HG02588 (cell line): ENCODE measurements around the gene WFIKKN1.

Experiments used
- ATAC-seq: cut with Tn5 transposase; IDR thresholded peaks from one replicate; pipeline ENCODE4 v1.9.1; 2021; ENCODE audit warnings: mild to moderate bottlenecking, moderate library complexity; ENCODE audit not compliant: unreplicated experiment

The WFIKKN1 gene

GRCh38 chr16:621526-622105, 9.2 kb upstream of the WFIKKN1 start:
- ATAC-seq, result no peak

- ATAC-seq, result no peak
Observed at GRCh38 chr16:622920-623280, 7.9 kb upstream of the WFIKKN1 start.

DNA sequence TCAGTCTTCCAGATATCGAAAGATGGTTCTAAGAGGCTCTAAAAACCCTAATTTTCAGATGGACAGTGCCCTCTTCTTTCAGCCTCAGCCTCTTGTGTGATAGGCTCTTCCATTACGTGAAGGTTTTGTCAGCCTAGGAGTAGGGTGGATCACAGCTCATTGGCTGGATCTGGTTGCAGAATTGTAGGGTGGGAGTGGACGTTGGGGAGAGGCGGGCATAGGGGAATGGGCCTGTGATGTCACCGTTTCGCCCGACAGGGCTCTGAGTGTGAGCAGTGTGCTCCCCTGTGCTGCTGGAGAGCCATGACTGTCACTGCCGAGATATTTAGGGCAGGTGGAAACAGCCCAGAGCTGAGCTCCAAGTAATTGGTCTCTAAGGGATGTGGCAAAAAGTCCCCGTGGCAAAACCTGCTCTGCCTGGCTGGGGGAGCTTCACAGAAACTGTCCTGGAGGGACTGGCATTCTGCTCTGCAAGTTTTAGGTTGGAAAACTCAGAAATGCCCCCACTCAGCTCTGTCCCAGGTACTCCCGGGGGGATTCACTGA, 6.2 kb upstream of the WFIKKN1 start:
- ATAC-seq, result no peak

GRCh38 chr16:625117-625976, 5.4 kb upstream of the WFIKKN1 start:
- no peak for ATAC-seq

DNA sequence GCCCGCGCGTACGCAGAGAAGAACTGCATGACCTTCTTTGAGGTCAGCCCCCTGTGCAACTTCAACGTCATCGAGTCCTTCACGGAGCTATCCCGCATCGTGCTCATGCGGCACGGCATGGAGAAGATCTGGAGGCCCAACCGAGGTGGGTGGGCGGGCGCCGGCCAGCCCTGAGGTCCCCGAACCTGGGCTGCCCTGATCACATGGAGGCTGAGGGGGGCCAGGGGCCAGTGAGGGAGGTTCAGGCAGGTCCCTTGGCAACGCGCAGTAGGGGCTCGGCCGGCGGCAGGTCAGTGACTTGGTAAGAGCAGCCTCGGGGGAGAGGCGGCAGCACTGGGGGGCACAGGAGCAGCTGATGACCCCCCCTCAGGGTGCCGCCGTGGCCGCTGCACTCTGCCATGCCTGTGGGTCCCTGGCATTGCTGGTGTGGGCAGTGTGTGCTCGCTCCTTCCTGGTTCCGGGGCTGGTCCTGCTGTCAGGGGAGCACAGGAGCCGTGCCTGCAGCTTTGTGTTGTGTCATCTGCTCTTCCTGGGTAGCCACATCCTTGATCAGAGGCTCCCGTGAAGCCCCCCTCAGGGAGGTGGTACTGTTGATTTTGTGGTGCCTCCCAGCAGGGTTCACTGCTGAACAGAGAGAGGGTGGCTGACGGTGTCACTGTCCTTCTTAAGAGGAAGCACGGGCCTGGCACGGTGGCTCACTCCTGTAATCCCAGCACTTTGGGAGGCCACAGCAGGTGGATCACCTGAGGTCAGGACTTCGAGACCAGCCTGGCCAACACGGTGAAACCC, 4.6 kb upstream of the WFIKKN1 start:
- ATAC-seq, result no peak

GRCh38 chr16:626787-627453, 3.9 kb upstream of the WFIKKN1 start:
- no peak for ATAC-seq

DNA sequence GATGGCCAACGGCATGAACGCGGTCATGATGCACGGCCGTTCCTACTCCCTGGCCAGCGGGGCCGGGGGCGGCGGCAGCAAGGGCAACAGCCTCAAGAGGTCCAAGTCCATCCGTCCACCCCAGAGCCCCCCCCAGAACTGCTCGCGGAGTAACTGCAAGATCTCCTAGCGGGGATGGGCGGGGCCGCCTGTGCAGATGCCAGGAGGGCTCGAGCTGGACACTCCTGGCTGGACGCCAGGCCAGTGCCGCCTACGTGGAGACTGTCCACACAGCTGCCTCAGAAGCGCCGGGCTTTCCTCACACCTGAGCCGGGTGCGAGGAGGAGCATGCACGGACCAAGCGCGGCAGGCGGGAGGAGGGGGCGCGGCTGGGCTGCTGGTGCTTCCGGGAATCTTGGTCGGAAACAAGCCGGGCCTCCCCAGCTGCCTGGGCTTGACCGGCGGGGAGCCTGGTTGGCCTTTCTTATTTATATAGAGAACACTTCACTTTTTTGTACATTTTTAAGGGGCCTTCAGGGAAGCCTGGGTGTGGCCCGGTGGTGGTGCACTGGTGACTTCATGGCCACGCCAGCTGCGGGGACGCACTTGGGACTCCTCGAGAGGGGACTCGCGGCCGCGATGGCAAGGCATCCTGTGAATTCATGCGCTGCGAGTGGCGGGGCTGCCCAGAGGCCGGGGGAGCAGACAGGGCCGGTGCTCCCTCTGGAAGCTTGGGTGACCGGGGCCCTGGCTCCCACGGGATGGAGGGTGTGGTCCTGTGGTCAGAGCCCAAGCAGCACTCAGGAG, 3.1 kb upstream of the WFIKKN1 start:
- ATAC-seq, result no peak

DNA sequence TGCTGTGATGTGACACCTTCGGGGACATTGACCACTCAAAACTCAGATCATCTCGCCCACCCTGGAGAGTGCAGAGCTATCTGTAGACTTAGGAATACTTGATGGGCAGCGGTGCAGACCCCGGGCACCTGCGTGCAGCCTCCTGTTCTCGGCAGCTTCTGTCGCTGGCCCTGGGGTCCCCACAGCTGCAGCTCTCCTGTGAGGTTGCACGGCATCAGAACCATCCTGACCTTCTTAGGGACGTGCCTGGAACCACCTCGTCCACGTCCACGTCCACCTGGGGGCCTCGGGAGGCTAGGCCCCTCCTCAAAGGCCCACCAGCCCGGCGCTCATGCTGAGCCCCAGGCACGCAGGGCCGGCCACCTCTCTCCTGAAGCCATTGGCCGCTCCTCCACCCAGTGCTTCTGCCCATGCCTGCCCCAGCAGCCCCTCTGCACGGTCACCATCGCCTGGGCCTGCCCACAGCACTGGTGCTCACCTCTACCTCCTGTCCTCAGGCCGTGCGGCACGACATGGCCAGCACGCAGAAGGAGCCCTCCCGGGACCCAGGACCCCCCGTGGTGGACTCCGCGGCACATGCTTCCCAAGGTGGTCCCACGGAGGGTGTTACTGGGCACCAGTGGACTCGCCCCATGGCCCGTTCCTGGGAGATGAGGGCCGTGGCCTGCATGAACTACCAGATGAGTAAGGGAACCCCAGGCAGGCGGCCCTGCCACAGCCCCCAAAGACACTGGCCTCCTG, 2.3 kb upstream of the WFIKKN1 start:
- ATAC-seq, result no peak

GRCh38 chr16:629185-629832, 1.5 kb upstream of the WFIKKN1 start:
- ATAC-seq, result no peak

DNA sequence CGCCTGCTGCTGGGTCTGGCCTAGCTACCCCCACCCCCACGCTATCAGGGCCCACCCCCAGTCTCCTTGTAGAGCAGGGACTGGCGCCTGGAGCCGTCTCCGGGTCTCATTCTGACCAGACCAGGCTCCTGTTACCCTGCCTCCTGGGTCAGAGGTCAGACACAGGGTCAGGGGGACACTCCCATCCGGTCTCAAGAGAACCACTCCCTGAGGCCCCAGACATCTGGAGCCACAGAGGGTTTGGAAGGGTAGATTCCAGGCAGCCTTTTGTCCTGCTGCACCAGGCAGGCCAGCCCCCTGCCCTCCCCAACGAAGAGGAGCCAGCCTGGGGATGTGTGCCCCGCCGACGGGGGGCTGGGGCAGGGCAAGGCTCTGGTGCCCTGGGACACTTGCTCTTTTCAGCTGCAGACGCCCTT, 944 bp upstream of the WFIKKN1 start:
- ATAC-seq, result no peak

DNA sequence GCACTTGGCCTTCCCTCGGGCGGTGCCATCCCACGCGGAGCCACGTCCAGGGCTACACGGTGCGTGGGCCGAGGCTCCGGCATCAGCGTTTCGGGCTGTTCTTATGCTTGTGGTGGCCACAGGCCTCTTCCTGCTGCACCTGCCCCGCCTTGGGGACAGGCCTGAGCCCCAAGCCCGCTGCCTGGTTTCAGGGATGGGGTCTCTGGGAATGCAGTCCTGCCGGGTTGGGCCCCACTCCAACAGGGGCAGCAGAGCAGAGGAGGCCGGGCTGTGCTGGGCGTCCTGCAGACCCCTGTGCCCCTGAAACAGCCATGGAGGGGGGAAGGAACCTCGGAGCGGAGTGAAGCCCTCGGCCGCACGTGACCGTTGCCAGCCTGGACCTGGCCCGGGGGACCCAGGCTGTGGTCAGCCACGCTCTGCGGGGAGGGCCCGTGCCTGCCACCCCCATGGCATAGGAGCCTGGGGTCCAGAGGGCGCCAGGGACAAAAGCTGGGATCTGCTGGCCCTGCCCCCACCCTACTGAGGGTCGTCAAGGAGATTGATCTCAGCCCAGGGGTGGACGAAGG, 453 bp upstream of the WFIKKN1 start:
- ATAC-seq, result no peak

DNA sequence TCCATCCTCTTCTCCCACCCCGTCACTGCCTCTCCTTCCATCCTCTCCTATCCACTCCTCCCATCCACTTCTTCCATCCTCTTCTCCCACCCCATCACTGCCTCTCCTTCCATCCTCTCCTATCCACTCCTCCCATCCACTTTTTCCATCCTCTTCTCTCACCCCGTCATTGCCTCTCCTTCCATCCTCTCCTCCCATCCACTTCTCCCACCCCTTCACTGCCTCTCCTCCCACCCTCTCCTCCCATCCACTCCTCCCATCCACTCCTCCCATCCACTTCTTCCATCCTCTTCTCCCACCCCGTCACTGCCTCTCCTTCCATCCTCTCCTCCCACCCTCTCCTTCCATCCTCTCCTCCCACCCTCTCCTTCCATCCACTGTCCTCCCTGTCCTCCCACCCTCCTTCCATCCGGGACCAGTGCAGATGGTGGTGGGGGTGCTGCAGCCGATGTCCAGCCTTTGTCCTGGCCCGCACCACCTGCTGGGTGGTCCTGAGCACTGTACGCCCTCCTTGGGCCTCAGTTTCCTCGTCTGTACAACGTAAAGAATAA, 1.1 kb downstream of the WFIKKN1 start:
- no peak for ATAC-seq

- no peak for ATAC-seq
Observed at GRCh38 chr16:632486-633335, 1.9 kb downstream of the WFIKKN1 start.

DNA sequence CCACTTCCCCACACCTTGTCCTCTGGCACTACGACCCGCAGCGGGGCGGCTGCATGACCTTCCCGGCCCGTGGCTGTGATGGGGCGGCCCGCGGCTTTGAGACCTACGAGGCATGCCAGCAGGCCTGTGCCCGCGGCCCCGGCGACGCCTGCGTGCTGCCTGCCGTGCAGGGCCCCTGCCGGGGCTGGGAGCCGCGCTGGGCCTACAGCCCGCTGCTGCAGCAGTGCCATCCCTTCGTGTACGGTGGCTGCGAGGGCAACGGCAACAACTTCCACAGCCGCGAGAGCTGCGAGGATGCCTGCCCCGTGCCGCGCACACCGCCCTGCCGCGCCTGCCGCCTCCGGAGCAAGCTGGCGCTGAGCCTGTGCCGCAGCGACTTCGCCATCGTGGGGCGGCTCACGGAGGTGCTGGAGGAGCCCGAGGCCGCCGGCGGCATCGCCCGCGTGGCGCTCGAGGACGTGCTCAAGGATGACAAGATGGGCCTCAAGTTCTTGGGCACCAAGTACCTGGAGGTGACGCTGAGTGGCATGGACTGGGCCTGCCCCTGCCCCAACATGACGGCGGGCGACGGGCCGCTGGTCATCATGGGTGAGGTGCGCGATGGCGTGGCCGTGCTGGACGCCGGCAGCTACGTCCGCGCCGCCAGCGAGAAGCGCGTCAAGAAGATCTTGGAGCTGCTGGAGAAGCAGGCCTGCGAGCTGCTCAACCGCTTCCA, 2.7 kb downstream of the WFIKKN1 start:
- no peak for ATAC-seq

DNA sequence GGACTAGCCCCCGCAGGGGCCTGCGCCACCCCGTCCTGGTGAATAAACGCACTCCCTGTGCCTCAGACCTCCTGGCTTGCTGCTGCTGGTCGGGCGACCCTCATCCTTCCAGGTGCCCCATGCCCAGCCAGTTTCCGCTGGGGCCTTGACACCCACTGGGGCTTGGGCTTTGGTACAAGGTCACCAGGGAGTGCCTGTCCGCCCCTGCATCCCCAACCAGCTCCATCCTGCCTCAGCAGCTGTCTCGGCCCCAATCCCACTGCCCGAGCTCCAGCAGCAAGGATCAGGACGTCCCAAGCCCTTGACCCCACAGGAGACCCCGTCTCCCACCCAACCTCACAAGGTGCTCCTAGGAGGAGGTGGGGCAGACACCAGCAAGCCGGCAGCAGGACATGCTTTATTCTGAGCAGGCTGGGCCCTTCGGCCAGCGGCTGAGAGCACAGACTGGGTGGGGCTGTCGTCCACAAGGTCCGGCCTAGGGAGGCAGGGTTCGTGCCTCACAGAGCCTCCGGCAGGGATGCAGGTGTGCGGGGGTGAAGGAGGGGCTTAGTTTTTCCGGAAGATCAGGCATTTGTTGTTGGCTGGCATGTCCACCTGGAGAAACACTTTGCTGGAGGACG, 3.4 kb downstream of the WFIKKN1 start:
- no peak for ATAC-seq

DNA sequence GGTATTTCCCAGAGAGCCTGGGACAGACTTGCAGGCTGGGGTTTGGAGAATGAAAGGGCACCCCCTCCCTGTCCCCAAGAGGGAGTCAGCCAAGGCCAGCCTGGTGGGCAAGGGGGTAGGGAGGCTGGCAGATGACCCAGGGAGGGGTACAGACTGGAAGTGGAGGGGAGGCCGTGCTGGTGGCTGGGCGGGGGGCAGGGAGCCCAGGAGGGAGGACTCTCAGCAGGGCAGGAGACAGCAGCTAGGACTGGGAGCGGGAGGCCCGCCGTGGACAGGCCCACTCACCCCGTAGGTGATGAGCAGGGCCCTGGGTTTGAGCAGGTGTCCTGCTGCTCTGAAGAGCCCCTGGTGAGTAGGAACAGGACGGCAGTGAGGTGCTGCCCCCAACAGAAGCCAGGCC, 4.2 kb downstream of the WFIKKN1 start:
- ATAC-seq, result no peak
